ENCODE results near the gene PRH1.

DNA sequence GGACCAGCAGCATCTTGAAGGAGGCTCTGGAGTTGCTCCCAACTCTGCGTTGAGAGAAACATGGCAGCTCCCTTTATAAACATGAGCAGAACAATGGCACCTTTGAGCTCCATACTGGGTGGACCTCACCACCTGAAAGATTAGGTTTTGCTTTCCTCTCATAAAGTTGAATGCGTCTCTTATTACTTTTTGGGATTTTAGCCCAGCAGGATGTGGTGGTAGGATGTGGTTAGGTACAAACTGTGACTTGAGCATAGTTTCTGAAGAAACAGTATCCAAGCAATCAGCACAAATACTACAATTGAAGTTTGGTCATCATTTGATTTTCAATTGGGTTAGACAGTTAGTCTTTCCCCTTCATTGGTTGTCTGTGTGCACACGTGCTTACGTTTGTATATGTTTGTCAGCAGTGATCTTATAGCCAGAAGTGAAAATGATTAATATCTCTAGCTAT, 34.6 kb downstream of the PRH1 start, which contains the start of gene PRR4:
- no peak for TF ChIP-seq CTBP2 (IDR thresholded peaks at IDR 0.05; ENCODE audit: borderline replicate concordance, insufficient read depth, insufficient read length, low read length)
- TF ChIP-seq SIX5 (IDR thresholded peaks at IDR 0.05; ENCODE audit: low read depth, low read length): no peak
- no peak for TF ChIP-seq SUZ12 (IDR thresholded peaks at IDR 0.05; ENCODE audit: low read length)
- TF ChIP-seq CBX5 (IDR thresholded peaks at IDR 0.05; ENCODE audit: low read depth, low read length): no peak
- TF ChIP-seq, protein P1, sequence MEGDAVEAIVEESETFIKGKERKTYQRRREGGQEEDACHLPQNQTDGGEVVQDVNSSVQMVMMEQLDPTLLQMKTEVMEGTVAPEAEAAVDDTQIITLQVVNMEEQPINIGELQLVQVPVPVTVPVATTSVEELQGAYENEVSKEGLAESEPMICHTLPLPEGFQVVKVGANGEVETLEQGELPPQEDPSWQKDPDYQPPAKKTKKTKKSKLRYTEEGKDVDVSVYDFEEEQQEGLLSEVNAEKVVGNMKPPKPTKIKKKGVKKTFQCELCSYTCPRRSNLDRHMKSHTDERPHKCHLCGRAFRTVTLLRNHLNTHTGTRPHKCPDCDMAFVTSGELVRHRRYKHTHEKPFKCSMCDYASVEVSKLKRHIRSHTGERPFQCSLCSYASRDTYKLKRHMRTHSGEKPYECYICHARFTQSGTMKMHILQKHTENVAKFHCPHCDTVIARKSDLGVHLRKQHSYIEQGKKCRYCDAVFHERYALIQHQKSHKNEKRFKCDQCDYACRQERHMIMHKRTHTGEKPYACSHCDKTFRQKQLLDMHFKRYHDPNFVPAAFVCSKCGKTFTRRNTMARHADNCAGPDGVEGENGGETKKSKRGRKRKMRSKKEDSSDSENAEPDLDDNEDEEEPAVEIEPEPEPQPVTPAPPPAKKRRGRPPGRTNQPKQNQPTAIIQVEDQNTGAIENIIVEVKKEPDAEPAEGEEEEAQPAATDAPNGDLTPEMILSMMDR (IDR thresholded peaks at IDR 0.05; ENCODE audit: control extremely low read depth in 1 of 3, insufficient read depth in 1 of 3, low read depth in 1 of 3, low read length in 3 of 3): no peak
- TF ChIP-seq CHD2 (IDR thresholded peaks at IDR 0.05; ENCODE audit: low read length): no peak
- TF ChIP-seq, protein P2, sequence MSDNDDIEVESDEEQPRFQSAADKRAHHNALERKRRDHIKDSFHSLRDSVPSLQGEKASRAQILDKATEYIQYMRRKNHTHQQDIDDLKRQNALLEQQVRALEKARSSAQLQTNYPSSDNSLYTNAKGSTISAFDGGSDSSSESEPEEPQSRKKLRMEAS (IDR thresholded peaks at IDR 0.05): no peak

Data from H1 (cell line).